ENCODE measurements around the gene CELSR1.
A peak's percentile ranks its signal among the peaks of the same experiment; 100 is the strongest.

The CELSR1 gene

DNA sequence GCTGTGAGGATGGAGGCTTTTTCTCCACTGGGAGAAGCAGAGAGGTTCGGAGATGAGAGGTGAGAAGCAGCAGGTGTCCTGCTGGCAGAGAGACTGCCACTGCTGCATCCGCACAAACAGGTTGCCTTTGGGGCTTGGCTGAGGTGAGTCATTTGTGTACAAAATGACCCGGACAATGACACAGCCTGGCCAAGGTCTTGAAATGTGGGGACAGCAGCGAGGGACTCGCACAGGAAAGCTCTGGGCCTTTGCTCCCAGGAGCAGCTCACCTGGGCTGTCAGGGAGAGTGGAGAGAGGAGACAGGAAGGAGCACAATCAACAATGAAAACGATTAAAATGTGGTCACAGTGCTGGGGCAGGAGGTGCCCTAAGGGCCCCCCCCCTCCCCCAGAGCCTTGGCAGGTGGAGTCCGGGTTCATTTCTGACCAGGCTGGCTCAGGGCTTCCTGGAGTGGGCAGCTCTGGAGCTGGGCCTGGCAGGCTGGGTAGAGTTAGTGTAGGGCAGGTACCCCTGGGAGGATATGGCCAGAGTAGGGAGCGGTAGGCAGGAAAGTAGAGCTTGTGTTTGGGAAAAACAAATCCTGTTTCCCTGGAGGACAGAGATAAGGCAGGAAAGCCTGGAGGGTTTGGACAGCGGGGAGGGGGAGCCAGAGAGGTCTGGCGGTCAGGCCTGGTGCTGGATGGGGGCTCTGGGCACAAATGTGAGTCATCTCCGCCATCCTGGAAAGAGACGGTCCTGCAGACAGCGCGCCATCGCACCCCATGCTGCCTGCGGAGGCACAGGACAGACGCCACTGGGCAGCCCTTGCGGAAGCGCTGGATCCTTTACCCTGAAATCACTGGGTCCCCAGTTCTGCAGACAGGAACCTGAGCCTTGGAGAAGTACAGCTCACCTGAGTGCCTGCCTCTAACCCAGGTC, 37.8 kb upstream of the CELSR1 start:
- no peak for DNase-seq

DNA sequence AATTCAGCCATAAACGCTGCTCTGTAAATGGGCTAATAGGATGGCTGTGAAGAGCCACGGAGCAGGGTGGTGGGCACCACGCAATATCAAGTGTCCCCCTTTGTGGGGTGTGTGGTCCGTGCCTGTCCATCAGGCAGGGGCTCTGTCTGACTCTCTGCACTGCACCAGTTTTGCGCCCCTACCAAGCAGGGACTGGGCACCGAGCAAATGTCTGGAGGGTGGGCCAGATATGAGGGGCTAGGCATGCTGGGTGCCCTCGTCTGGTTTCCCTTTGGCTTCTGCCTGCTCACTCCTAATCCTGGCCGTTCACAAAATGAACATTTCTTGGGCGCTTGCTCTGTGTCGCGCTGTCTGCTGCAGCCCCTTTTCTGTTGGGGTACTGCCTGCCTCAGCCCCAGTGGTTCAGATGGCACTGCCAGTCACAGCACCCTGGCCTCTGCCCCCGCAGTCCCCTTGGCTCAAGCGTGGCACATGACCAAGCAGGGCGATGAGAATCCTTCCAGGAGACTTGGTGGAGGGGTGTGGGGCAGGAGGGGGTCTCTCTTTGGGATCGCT, 37.1 kb upstream of the CELSR1 start:
- no peak for DNase-seq

GRCh38 chr22:46573781-46574437, 36.5 kb upstream of the CELSR1 start:
- no peak for DNase-seq

DNA sequence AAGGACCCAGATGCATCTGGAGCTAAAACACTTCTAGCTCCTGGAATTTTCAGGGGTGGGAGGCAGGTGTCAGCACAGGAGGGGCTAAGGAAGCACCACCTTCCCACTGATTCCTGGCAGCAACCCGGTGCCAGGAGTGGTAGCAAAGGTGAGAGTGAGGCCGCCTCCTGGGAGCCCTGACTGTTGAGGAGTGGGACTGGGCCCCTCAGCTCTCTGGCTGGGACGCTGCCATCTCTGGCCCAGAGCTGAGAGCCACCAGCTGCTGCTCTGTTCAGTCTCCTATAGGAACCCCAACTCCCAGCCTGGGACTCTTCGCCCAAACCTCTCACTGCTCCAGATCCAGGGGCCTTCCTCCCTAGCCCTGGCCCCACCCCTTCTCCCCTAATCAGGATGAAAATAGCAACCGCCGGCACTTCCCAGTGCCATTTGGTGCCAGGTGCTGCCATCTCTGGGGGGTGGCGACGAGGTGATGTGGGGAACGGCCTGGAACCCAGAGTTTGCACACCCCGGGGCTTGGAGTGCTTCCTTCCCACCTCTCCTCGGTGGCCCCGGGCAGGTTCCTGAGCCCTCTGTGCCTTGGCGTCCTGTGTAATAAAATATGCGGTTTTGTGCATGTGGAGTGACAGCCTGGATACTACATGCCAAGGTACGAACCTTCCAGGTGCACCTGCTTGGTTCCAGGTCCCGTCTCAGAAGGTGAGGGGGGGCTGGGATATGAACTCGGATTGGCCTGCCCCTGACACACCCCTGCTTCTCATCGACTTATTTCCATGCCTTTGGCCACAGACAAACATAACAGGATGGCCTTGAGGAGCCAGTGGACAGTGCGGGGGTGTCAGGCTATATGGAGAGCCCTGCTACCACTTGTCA, 35.7 kb upstream of the CELSR1 start:
- DNase-seq = no peak

- no peak for DNase-seq
Measured at GRCh38 chr22:46571642-46572250, 34.3 kb upstream of the CELSR1 start.

DNA sequence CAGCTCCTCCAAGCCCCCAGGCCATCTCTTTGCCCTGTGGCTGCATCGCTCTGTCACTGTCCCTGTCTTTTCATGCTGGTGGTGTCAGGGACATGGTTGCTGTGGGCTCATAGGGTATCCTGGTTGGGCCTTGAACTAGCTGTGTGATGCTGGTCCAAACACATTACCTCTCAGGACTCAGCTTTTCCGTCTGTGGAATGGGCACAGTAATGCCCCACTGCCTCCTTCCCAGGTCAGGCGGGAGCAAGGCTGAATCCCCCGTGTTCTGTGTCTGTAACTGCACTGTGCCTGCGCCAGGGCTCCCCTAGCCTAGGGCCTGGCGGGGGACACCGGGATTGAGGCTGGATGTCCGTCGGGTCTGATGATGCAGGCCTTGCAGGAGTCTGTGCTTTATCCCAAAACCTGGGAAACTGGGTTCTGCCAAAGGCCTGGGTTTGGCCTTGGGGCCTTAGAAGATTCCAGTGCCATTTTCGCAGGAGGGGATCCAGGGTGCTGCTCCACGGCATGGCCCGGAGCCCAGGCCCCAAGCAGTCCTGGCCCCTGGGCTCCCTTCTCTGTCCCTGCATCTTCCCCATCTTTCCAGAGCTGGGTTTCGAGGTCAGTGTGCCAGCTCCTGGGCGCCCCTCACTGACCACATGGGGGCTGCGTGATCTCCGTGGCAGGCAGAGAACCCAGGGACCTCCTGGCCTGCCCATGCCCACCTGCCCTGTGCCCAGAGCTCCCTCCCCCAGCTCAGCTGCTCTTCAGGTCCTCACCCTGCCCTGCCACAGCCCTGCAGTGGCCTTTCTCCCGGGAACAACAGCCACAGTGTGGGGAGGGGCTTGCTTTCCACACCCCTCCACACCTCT, 32.7 kb upstream of the CELSR1 start:
- DNase-seq = no peak

GRCh38 chr22:46569055-46569847, 31.8 kb upstream of the CELSR1 start:
- no peak for DNase-seq

GRCh38 chr22:46568102-46568809, 30.8 kb upstream of the CELSR1 start:
- DNase-seq = no peak

GRCh38 chr22:46567471-46567870, 30.1 kb upstream of the CELSR1 start:
- no peak for DNase-seq

DNA sequence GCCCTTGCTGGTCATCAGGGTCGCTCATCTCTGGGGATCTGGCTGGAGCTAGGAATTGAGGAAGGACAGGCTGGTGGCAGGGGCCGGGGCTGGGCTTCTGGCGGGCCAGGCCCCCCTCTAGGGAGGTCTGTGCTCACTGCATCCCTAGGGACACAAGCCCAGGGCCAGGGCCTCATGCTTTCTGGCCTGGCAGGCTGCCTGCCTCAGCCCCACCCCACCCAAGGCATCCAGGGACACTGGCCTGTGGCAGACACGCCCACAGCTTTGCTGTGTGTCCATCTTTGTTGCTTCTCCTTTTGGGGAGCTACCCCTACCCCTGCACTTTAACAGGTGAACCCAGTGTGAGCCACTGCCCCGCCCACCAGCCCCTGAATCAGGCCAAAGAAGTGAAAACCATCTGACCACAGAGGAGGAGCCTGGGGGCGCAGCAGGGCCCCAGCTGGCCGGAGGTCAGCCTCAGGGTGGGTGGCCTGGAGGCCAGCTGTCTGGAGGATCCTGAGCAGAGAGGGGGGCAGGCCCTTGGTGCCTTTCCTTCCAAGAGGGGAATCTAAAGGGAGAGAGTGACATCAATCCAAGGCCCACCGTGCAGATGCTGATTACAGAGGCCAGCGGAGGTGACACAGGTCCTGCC, 26.8 kb upstream of the CELSR1 start:
- DNase-seq = no peak

GRCh38 chr22:46563381-46564083, 26.1 kb upstream of the CELSR1 start:
- DNase-seq = peak; percentile 49

DNA sequence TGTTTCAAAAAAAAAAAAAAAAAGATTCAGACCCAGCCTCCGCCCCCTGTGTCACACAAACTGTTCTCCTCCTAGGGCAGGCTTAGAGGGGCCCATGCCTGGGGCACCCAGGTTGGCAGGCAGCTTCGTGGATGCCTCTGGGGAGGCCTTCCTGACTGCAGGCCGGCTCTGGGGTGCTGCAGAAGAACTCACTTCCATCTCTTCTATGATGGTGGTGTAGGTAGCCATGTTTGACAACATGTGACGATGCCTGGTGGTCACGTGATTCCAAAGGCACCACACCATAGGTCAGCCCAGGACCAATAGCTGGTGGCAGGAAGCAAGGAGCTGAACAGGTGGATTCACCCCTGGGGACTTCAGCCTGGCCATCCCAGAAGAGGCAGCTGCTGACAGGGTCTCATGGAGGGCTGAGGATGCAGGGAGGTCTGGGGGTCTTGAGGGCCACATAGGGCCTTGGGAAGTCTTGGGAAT, 24.1 kb upstream of the CELSR1 start:
- DNase-seq = no peak

- DNase-seq = no peak
Measured at GRCh38 chr22:46560696-46561295, 23.4 kb upstream of the CELSR1 start.

- DNase-seq = no peak
Measured at GRCh38 chr22:46557736-46558480, 20.5 kb upstream of the CELSR1 start.

- DNase-seq = no peak
Measured at GRCh38 chr22:46556775-46557174, 19.4 kb upstream of the CELSR1 start.

GRCh38 chr22:46553189-46553588, 15.8 kb upstream of the CELSR1 start:
- DNase-seq = no peak

DNA sequence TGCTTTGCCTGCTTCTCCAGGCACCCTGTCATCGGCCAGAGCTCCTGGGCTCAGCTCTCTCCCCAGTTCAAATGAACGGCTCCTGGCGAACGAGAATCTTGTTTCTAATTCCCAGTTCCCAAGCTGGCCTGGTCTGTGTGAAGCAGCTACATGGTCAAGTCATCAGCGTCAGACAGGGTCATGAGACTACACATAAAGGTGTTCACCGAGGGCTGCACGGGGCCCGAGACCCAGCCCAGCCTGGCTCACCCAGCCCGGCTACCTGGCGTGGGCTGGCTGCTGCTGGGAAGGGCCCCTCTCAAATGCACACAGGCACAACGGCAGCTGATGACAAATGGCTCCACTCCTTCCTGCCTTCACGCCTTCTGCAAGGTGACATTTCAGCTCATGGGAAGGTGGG, 14.6 kb upstream of the CELSR1 start:
- no peak for DNase-seq

- DNase-seq = no peak
Measured at GRCh38 chr22:46551321-46551720, 13.9 kb upstream of the CELSR1 start.

Data from NCI-H2107 (cell line).